HepG2 (cell line): ENCODE data around the gene ASCC3. TPM values are rescaled to one million over a fixed set of nuclear protein-coding genes. Genes with fewer than 3 reads are reported as not detected.

Experiments
- ATAC-seq: fragments of 200-7000 bp; cut with Tn5 transposase; 3 replicates; pipeline ENCODE4 v1.9.1; 2020; ENCODE audit warnings: mild to moderate bottlenecking, moderate library complexity
- BruUV-seq: library from RNA; stranded (reverse); fragments of 400-500 nt; replicated peaks from 2 replicates; lab custom pipeline; 2021; lab: Mats Ljungman, UMichigan
- CTCF ChIA-PET: fragments of 300-600 bp; formaldehyde crosslinking; extraction: SDS; loops from one replicate; lab custom pipeline; 2021; ENCODE audit warnings: low total read pairs, inconsistent platforms, low intra/inter-chr PET ratio; lab: Yijun Ruan, JAX
- POLR2A ChIA-PET: fragments of 350-600 bp; sonication (Branson Sonifier 250); formaldehyde crosslinking; loops from one replicate; lab custom pipeline; 2020; ENCODE audit warnings: antibody characterized with exemption, inconsistent platforms; lab: Yijun Ruan, JAX
- DNase-seq: peaks from one replicate; pipeline ENCODE4 v3.0.0-alpha.2; 2015; ENCODE audit warnings: low spot score
- FAIRE-seq: peaks from 3 replicates; lab custom pipeline; 2011; peaks lifted over from hg19 to GRCh38; lab: Jason Lieb, UNC
- H2AFZ ChIP-seq: one replicate; pipeline ENCODE4 v1.6.1; 2011; ENCODE audit warnings: low read length, inconsistent platforms
- H3K27ac ChIP-seq: fragments of 300-600 bp; 3 replicates; pipeline ENCODE4 v1.8.0; 2011; ENCODE audit warnings: mixed run types, mild to moderate bottlenecking, mixed read lengths, low read length, inconsistent platforms; ENCODE audit not compliant: insufficient read depth; ENCODE audit errors: extremely low read length
- H3K27me3 ChIP-seq, 2 experiments: fragments of 200-600 bp in 1 of 2; 2 replicates in 1 of 2; 3 replicates in 1 of 2; pipeline versions ENCODE4 v1.6.0 to v1.8.0; 2011; ENCODE audit warnings: low read length in 2 of 2, mild to moderate bottlenecking in 2 of 2, moderate library complexity in 2 of 2, inconsistent platforms in 1 of 2; ENCODE audit not compliant: insufficient read depth in 2 of 2, control insufficient read depth in 1 of 2
- H3K36me3 ChIP-seq, 2 experiments: fragments of 200-600 bp in 1 of 2; replicated peaks in 1 of 2; 2 replicates in 1 of 2; 3 replicates in 1 of 2; pipeline versions ENCODE4 v1.5.1 to v1.8.0; 2011; ENCODE audit warnings: low read length in 2 of 2, inconsistent platforms in 1 of 2; ENCODE audit not compliant: insufficient read depth in 2 of 2, control insufficient read depth in 1 of 2
- H3K4me1 ChIP-seq: 2 replicates; pipeline ENCODE4 v1.5.1; 2012; ENCODE audit warnings: low read length, inconsistent platforms; ENCODE audit not compliant: insufficient read depth
- H3K4me2 ChIP-seq: 2 replicates; pipeline ENCODE4 v1.6.0; 2011; ENCODE audit warnings: low read depth, low read length, inconsistent platforms
- H3K4me3 ChIP-seq, 3 experiments: fragments of 200-600 bp in 1 of 3; sonication (generic), shearing (Covaris generic) in 1 of 3; replicated peaks in 1 of 3; 2 replicates each; pipeline ENCODE4 v1.5.1; 2011 to 2016; ENCODE audit warnings: low read length in 3 of 3, inconsistent platforms in 2 of 3, low read depth in 2 of 3, mild to moderate bottlenecking in 2 of 3, control low read depth in 1 of 3, mixed read lengths in 1 of 3; ENCODE audit not compliant: insufficient read depth in 1 of 3
- H3K79me2 ChIP-seq: one replicate; pipeline ENCODE4 v1.6.1; 2011; ENCODE audit warnings: low read length, inconsistent platforms; ENCODE audit not compliant: insufficient read depth
- H3K9ac ChIP-seq: 2 replicates; pipeline ENCODE4 v1.6.0; 2011; ENCODE audit warnings: mild to moderate bottlenecking, low read depth, low read length, inconsistent platforms; ENCODE audit not compliant: insufficient read depth
- H3K9me3 ChIP-seq: 2 replicates; pipeline ENCODE4 v1.5.1; 2012; ENCODE audit warnings: mild to moderate bottlenecking, low read length
- H4K20me1 ChIP-seq: 2 replicates; pipeline ENCODE4 v1.6.0; 2011; ENCODE audit warnings: inconsistent platforms, mild to moderate bottlenecking, low read length, moderate library complexity; ENCODE audit not compliant: insufficient read depth
- EEA1 ChIP-seq: sonication (generic); formaldehyde crosslinking; IDR thresholded peaks from 2 replicates; pipeline ENCODE4 v1.5.1; 2020; ENCODE audit warnings: mild to moderate bottlenecking, missing genetic modification reagents, borderline replicate concordance
- HNRNPK ChIP-seq: fragments of 200-400 bp; formaldehyde crosslinking; IDR thresholded peaks from 2 replicates; pipeline ENCODE4 v1.6.1; 2018; ENCODE audit warnings: low read length, low read depth, moderate library complexity, mild to moderate bottlenecking; ENCODE audit not compliant: poor library complexity, severe bottlenecking
- HOXA9 ChIP-seq: sonication (generic); formaldehyde crosslinking; IDR thresholded peaks from 2 replicates; pipeline ENCODE4 v1.8.1; 2022; ENCODE audit warnings: missing genetic modification reagents, mild to moderate bottlenecking, moderate library complexity, borderline replicate concordance
- KLF11 ChIP-seq: IDR thresholded peaks from 2 replicates; pipeline ENCODE4 v1.6.1; 2016; ENCODE audit warnings: missing compliant biosample characterization
- MAF1 ChIP-seq: sonication (generic); formaldehyde crosslinking; IDR thresholded peaks from 2 replicates; pipeline ENCODE4 v1.5.0; 2020; ENCODE audit warnings: missing genetic modification reagents, borderline replicate concordance
- NPAS2 ChIP-seq: sonication (generic); formaldehyde crosslinking; IDR thresholded peaks from 2 replicates; pipeline ENCODE4 v1.8.0; 2022; ENCODE audit warnings: mild to moderate bottlenecking, missing genetic modification reagents, borderline replicate concordance
- PRPF4 ChIP-seq: fragments of 200-400 bp; formaldehyde crosslinking; IDR thresholded peaks from 2 replicates; pipeline ENCODE4 v1.6.1; 2016; ENCODE audit warnings: low read length, low read depth; ENCODE audit not compliant: poor library complexity, severe bottlenecking
- RELA ChIP-seq: sonication (generic); formaldehyde crosslinking; IDR thresholded peaks from 2 replicates; pipeline ENCODE4 v1.4.0; 2020; ENCODE audit warnings: missing genetic modification reagents
- SAFB2 ChIP-seq: sonication (generic); formaldehyde crosslinking; IDR thresholded peaks from 2 replicates; pipeline ENCODE4 v1.5.1; 2020; ENCODE audit warnings: missing genetic modification reagents, low read depth, mild to moderate bottlenecking, borderline replicate concordance
- SRF ChIP-seq: IDR thresholded peaks from 2 replicates; pipeline ENCODE4 v1.6.1; 2011; ENCODE audit warnings: mild to moderate bottlenecking, low read depth, low read length, moderate library complexity
- TBL1XR1 ChIP-seq: fragments of 150-350 bp; IDR thresholded peaks from 2 replicates; pipeline ENCODE4 v1.6.1; 2014; ENCODE audit warnings: borderline replicate concordance, low read length; ENCODE audit not compliant: partially characterized antibody
- TCF7 ChIP-seq: sonication (generic); IDR thresholded peaks from 2 replicates; pipeline ENCODE4 v1.6.1; 2016; ENCODE audit warnings: antibody characterized with exemption, low read depth
- ZBTB3 ChIP-seq: sonication (generic); formaldehyde crosslinking; IDR thresholded peaks from 2 replicates; pipeline ENCODE4 v1.4.0; 2020; ENCODE audit warnings: low read depth, mild to moderate bottlenecking, moderate library complexity, missing genetic modification reagents, borderline replicate concordance
- ZNF205 ChIP-seq: IDR thresholded peaks from 2 replicates; pipeline ENCODE4 v1.6.1; 2018; ENCODE audit warnings: missing biosample characterization, missing genetic modification reagents
- ZNF292 ChIP-seq: sonication (generic); formaldehyde crosslinking; IDR thresholded peaks from 2 replicates; pipeline ENCODE4 v1.8.1; 2022; ENCODE audit warnings: mild to moderate bottlenecking, low read depth, missing genetic modification reagents, borderline replicate concordance
- ZNF350 ChIP-seq: sonication (generic); formaldehyde crosslinking; IDR thresholded peaks from 2 replicates; pipeline ENCODE4 v1.4.0; 2020; ENCODE audit warnings: mild to moderate bottlenecking, low read depth, missing genetic modification reagents, borderline replicate concordance
- WGBS: methylation state at CpG from one replicate; pipeline ENCODE4 v1.1.6; 2017; ENCODE audit warnings: low lambda C conversion rate; 5-methylcytosine and 5-hydroxymethylcytosine counted together
- in situ Hi-C: cut with HindIII; loops from 2 replicates; pipeline ENCODE4 v1.10.0; 2017; ENCODE audit warnings: low pct_unique_long_range_greater_than_20kb; ENCODE audit not compliant: extremely low pct_ligation_motif_present
- intact Hi-C: fragments of 100-400 bp; cut with micrococcal nuclease; formaldehyde crosslinking; loops from one replicate; pipeline ENCODE4 v1.10.0; 2022; ENCODE audit not compliant: unreplicated experiment
- polyA plus RNA-seq, 8 experiments: library from polyadenylated mRNA; depleted of rRNA in 3 of 8; stranded (reverse) in 7 of 8; unstranded in 1 of 8; fragments of >200 nt; fragmentation: Illumina TruSeq in 4 of 8; extraction: Trizol in 4 of 8; gene quantifications; 2 replicates each; pipeline versions ENCODE4 v1.2.1 to v1.2.3, GENCODE V29; 2011 to 2016; ENCODE audit warnings: low read depth in 4 of 8, missing spikeins in 1 of 8, mixed read lengths in 1 of 8; ENCODE audit not compliant: insufficient read depth in 1 of 8
- total RNA-seq, 5 experiments: library from RNA; depleted of rRNA; stranded (reverse); fragments of >200 nt; fragmentation: Illumina TruSeq; extraction: Trizol; gene quantifications; 2 replicates each; pipeline ENCODE4 v1.2.3, GENCODE V29; 2016; ENCODE audit warnings: low read depth in 1 of 5
- TF ChIP-seq, protein P1 (sequence below): IDR thresholded peaks from 2 replicates; pipeline ENCODE4 v1.6.1; 2012; ENCODE audit warnings: inconsistent platforms
- TF ChIP-seq, protein P2 (sequence below): sonication (generic); formaldehyde crosslinking; IDR thresholded peaks from 2 replicates; pipeline ENCODE4 v1.8.0; 2022; ENCODE audit warnings: missing genetic modification reagents, mild to moderate bottlenecking, moderate library complexity, borderline replicate concordance
- TF ChIP-seq, protein P3 (sequence below): IDR thresholded peaks from 2 replicates; pipeline ENCODE4 v1.6.1; 2016; ENCODE audit warnings: mild to moderate bottlenecking, missing biosample characterization, missing genetic modification reagents
- TF ChIP-seq, protein P4 (sequence below): sonication (generic); formaldehyde crosslinking; conservative IDR thresholded peaks from 2 replicates; pipeline ENCODE4 v1.4.0; 2020; ENCODE audit warnings: missing genetic modification reagents

The ASCC3 gene
- total and polyA plus RNA-seq, 2 of the 13 experiments (the other 11 are each of a cell fraction or from before 2014, with no cell fraction given), result 23.1 to 55.7 TPM

DNA sequence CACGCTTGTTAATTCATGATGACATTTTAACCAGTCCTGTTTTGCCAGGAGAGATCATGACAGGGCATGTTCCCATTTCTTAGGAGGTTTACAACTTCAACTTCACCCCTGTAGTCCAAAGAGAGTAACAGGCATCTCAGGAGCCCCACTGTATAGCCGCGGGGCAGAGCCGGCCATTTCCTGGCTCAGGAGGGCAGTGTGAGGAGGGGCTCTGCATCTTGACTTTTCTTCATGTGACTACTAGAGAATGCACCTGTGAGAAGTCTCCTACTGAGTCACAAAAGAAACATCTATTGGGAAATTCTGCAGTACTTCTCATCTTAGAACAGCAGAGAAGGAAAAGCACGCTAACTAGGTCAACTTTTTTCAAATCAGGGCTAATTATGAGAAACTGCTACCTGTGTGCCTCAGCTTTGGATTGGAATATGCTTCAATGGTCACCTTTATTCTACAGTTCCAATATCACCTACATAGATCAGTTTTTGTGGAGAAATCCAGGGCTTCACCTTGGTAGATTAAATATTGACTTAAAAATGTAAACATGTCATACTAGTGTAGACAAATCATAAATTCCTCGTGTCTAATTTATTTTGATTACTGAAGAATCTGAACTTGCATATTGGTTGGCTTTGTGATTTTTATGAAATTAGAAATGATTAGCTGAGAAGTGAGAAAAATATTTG is 387.8 kb downstream of the ASCC3 start:
- in situ Hi-C loops, result no loop called here
- ATAC-seq, result no peak

More for the DNA sequence above, 387.8 kb downstream of the ASCC3 start:
- H3K4me1 ChIP-seq, result no peaks in the 10 kb centered on the region
- no peaks in the 10 kb centered on the region for H3K79me2 ChIP-seq
- no TSS peak for BruUV-seq
- no peak for FAIRE-seq
- CTCF ChIA-PET, result no interaction called here
- H3K4me2 ChIP-seq, result no peak overlapping the region
- no peak overlapping the region for H3K9ac ChIP-seq
- no peak overlapping the region for H2AFZ ChIP-seq
- no peak overlapping the region for H3K27ac ChIP-seq
- H3K9me3 ChIP-seq, result no peaks in the 10 kb centered on the region
- no peak for DNase-seq
- WGBS, result 37% methylated on average over 6 of the region's 6 CpGs
- no peak overlapping the region for H3K4me3 ChIP-seq
- no peaks in the 10 kb centered on the region for H4K20me1 ChIP-seq
- peaks cover 0 to 13% of the 10 kb centered on the region in 2 experiments; a peak in 3 of 5 replicates for H3K27me3 ChIP-seq
- intact Hi-C loops, result no loop called here
- POLR2A ChIA-PET, result no interaction called here
- TF ChIP-seq PRPF4 (no peak), KLF11 (CRISPR knock-in tag) (no peak), HNRNPK (no peak), RELA (CRISPR knock-in tag) (no peak), NPAS2 (no peak), TCF7 (no peak), MAF1 (CRISPR knock-in tag) (no peak), TBL1XR1 (no peak), ZNF205 (no peak), ZNF350 (CRISPR knock-in tag) (no peak), SRF (no peak), HOXA9 (CRISPR knock-in tag) (no peak), EEA1 (CRISPR knock-in tag) (no peak), ZBTB3 (CRISPR knock-in tag) (no peak), SAFB2 (CRISPR knock-in tag) (no peak), ZNF292 (no peak)
- TF ChIP-seq, protein P1, sequence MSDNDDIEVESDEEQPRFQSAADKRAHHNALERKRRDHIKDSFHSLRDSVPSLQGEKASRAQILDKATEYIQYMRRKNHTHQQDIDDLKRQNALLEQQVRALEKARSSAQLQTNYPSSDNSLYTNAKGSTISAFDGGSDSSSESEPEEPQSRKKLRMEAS, result no peak
- TF ChIP-seq, protein P2, sequence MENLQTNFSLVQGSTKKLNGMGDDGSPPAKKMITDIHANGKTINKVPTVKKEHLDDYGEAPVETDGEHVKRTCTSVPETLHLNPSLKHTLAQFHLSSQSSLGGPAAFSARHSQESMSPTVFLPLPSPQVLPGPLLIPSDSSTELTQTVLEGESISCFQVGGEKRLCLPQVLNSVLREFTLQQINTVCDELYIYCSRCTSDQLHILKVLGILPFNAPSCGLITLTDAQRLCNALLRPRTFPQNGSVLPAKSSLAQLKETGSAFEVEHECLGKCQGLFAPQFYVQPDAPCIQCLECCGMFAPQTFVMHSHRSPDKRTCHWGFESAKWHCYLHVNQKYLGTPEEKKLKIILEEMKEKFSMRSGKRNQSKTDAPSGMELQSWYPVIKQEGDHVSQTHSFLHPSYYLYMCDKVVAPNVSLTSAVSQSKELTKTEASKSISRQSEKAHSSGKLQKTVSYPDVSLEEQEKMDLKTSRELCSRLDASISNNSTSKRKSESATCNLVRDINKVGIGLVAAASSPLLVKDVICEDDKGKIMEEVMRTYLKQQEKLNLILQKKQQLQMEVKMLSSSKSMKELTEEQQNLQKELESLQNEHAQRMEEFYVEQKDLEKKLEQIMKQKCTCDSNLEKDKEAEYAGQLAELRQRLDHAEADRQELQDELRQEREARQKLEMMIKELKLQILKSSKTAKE, result no peak
- TF ChIP-seq, protein P3, sequence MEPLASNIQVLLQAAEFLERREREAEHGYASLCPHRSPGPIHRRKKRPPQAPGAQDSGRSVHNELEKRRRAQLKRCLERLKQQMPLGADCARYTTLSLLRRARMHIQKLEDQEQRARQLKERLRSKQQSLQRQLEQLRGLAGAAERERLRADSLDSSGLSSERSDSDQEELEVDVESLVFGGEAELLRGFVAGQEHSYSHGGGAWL (CRISPR knock-in tag), result no peak
- TF ChIP-seq, protein P4, sequence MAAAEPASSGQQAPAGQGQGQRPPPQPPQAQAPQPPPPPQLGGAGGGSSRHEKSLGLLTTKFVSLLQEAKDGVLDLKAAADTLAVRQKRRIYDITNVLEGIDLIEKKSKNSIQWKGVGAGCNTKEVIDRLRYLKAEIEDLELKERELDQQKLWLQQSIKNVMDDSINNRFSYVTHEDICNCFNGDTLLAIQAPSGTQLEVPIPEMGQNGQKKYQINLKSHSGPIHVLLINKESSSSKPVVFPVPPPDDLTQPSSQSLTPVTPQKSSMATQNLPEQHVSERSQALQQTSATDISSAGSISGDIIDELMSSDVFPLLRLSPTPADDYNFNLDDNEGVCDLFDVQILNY (CRISPR knock-in tag), result no peak
- TF ChIP-seq, all 625 proteins: peak for 0
- no peaks in the 10 kb centered on the region for H3K36me3 ChIP-seq
